HepG2 (cell line): ENCODE results near the gene SERPINF2. TPM values are rescaled to one million over a fixed set of nuclear protein-coding genes. Genes with fewer than 3 reads are reported as not detected.

Source experiments
- IRF9 ChIP-seq: sonication (generic); formaldehyde crosslinking; IDR thresholded peaks from 2 replicates; pipeline ENCODE4 v1.8.0; 2022; ENCODE audit warnings: missing genetic modification reagents, mild to moderate bottlenecking, borderline replicate concordance
- MNT ChIP-seq: fragments of 450-650 bp; IDR thresholded peaks from 2 replicates; pipeline ENCODE4 v1.6.1; 2016
- PCBP1 ChIP-seq: fragments of 200-400 bp; formaldehyde crosslinking; IDR thresholded peaks from 2 replicates; pipeline ENCODE4 v1.6.1; 2017; ENCODE audit warnings: mild to moderate bottlenecking, low read depth, low read length, borderline replicate concordance
- REPIN1 ChIP-seq: sonication (generic); formaldehyde crosslinking; IDR thresholded peaks from 2 replicates; pipeline ENCODE4 v1.8.0; 2022; ENCODE audit warnings: missing genetic modification reagents, low read depth, mild to moderate bottlenecking, borderline replicate concordance
- SMARCE1 ChIP-seq: fragments of 450-650 bp; IDR thresholded peaks from 2 replicates; pipeline ENCODE4 v1.6.1; 2017; ENCODE audit warnings: borderline replicate concordance
- ZHX2 ChIP-seq, 2 experiments: sonication (generic) in 1 of 2; formaldehyde crosslinking in 1 of 2; IDR thresholded peaks; 2 replicates each; pipeline versions ENCODE4 v1.6.1 to v1.9.0; 2014 to 2022; ENCODE audit warnings: antibody characterized with exemption in 1 of 2, borderline replicate concordance in 1 of 2, inconsistent platforms in 1 of 2, low read depth in 1 of 2, missing genetic modification reagents in 1 of 2
- ZNF574 ChIP-seq: sonication (generic); formaldehyde crosslinking; IDR thresholded peaks from 2 replicates; pipeline ENCODE4 v1.4.0; 2020; ENCODE audit warnings: missing genetic modification reagents
- ZNF646 ChIP-seq: sonication (generic); formaldehyde crosslinking; IDR thresholded peaks from 2 replicates; pipeline ENCODE4 v1.9.0; 2021; ENCODE audit warnings: mild to moderate bottlenecking, missing genetic modification reagents
- polyA plus RNA-seq, 8 experiments: library from polyadenylated mRNA; depleted of rRNA in 3 of 8; stranded (reverse) in 7 of 8; unstranded in 1 of 8; fragments of >200 nt; fragmentation: Illumina TruSeq in 4 of 8; extraction: Trizol in 4 of 8; gene quantifications; 2 replicates each; pipeline versions ENCODE4 v1.2.1 to v1.2.3, GENCODE V29; 2011 to 2016; ENCODE audit warnings: low read depth in 4 of 8, missing spikeins in 1 of 8, mixed read lengths in 1 of 8; ENCODE audit not compliant: insufficient read depth in 1 of 8
- total RNA-seq, 5 experiments: library from RNA; depleted of rRNA; stranded (reverse); fragments of >200 nt; fragmentation: Illumina TruSeq; extraction: Trizol; gene quantifications; 2 replicates each; pipeline ENCODE4 v1.2.3, GENCODE V29; 2016; ENCODE audit warnings: low read depth in 1 of 5

SERPINF2 gene
- total and polyA plus RNA-seq, 2 of the 13 experiments (the other 11 are each of a cell fraction or from before 2014, with no cell fraction given) = 309 to 548 TPM

GRCh38 chr17:1762233-1762900, 19.7 kb downstream of the SERPINF2 start (continued):
- TF ChIP-seq ZNF646 (CRISPR knock-in tag) (no peak), REPIN1 (CRISPR knock-in tag) (no peak; the same call in 1 of the 2 replicates), MNT (no peak), ZNF574 (CRISPR knock-in tag) (peak; percentile 96), SMARCE1 (no peak), PCBP1 (0 out of 2 replicates have a peak, but pooled peaks have one; percentile 78), IRF9 (CRISPR knock-in tag) (no peak; the same call in 1 of the 2 replicates), ZHX2 (IDR thresholded peaks at IDR 0.05; ENCODE audit: low read depth) (no peak), ZHX2 (CRISPR knock-in tag; IDR thresholded peaks at IDR 0.05; ENCODE audit: borderline replicate concordance) (no peak; the same call in 1 of the 2 replicates)
